Liver (tissue), 9 donors: ENCODE data around the gene SLC12A8. TPM values are rescaled to one million over a fixed set of nuclear protein-coding genes. Genes with fewer than 3 reads are reported as not detected.

Experiments used
- DNase-seq: peaks from one replicate; pipeline ENCODE4 v3.0.0-alpha.2; 2017; ENCODE audit warnings: low spot score
- H3K27ac ChIP-seq, 2 donors: one replicate each; pipeline ENCODE4 v1.7.0; 2013; ENCODE audit warnings: inconsistent platforms in 2 of 2, low read length in 2 of 2, control low read depth in 1 of 2, low read depth in 1 of 2, mild to moderate bottlenecking in 1 of 2
- H3K27me3 ChIP-seq, 4 donors: one replicate each; pipeline versions ENCODE4 v1.6.1 to v1.7.0; 2013; ENCODE audit warnings: low read length in 3 of 4, inconsistent platforms in 1 of 4, mild to moderate bottlenecking in 1 of 4, moderate library complexity in 1 of 4; ENCODE audit not compliant: control insufficient read depth in 4 of 4, insufficient read depth in 4 of 4
- H3K36me3 ChIP-seq, 4 donors: one replicate each; pipeline versions ENCODE4 v1.6.1 to v1.7.0; 2013; ENCODE audit warnings: low read length in 3 of 4, mild to moderate bottlenecking in 3 of 4, low read depth in 1 of 4, moderate library complexity in 1 of 4; ENCODE audit not compliant: control insufficient read depth in 4 of 4, insufficient read depth in 3 of 4
- H3K4me1 ChIP-seq, 4 donors: one replicate each; pipeline versions ENCODE4 v1.6.1 to v1.7.0; 2013; ENCODE audit warnings: low read length in 3 of 4, mild to moderate bottlenecking in 3 of 4, moderate library complexity in 1 of 4; ENCODE audit not compliant: control insufficient read depth in 4 of 4, insufficient read depth in 4 of 4
- H3K4me3 ChIP-seq, 3 donors: one replicate each; pipeline versions ENCODE4 v1.6.1 to v1.7.0; 2013; ENCODE audit warnings: low read length in 3 of 3, control low read depth in 1 of 3, low read depth in 1 of 3, mild to moderate bottlenecking in 1 of 3
- H3K9ac ChIP-seq, 2 donors: one replicate each; pipeline ENCODE4 v1.7.0; 2013; ENCODE audit warnings: low read length in 2 of 2, mild to moderate bottlenecking in 2 of 2, moderate library complexity in 2 of 2, control low read depth in 1 of 2, low read depth in 1 of 2
- H3K9me3 ChIP-seq, 4 donors: one replicate each; pipeline versions ENCODE4 v1.6.1 to v1.7.0; 2013; ENCODE audit warnings: low read length in 3 of 4; ENCODE audit not compliant: control insufficient read depth in 4 of 4
- CTCF ChIP-seq: fragments of 150-350 bp; IDR thresholded peaks from 2 replicates; pipeline ENCODE4 v1.5.1; 2017; ENCODE audit warnings: improper control_type of control experiment, low read depth, low read length; ENCODE audit not compliant: missing input control
- EGR1 ChIP-seq, 2 donors: IDR thresholded peaks; 2 replicates each; pipeline ENCODE4 v1.6.1; 2016 to 2018; ENCODE audit warnings: antibody characterized with exemption in 2 of 2, low read depth in 2 of 2
- FOXA2 ChIP-seq: IDR thresholded peaks from 2 replicates; pipeline ENCODE4 v1.6.1; 2016; ENCODE audit warnings: antibody characterized with exemption
- GABPA ChIP-seq, 2 donors: IDR thresholded peaks in 1 of 2; conservative IDR thresholded peaks in 1 of 2; 2 replicates each; pipeline ENCODE4 v1.6.1; 2016; ENCODE audit warnings: antibody characterized with exemption in 2 of 2, mild to moderate bottlenecking in 1 of 2, moderate library complexity in 1 of 2
- HNF4A ChIP-seq, 2 donors: conservative IDR thresholded peaks; 2 replicates each; pipeline ENCODE4 v1.6.1; 2016; ENCODE audit warnings: antibody characterized with exemption in 2 of 2, mild to moderate bottlenecking in 2 of 2
- HNF4G ChIP-seq: IDR thresholded peaks from 2 replicates; pipeline ENCODE4 v1.6.1; 2016; ENCODE audit warnings: antibody characterized with exemption
- JUND ChIP-seq, 2 donors: IDR thresholded peaks; 2 replicates each; pipeline ENCODE4 v1.6.1; 2016; ENCODE audit warnings: antibody characterized with exemption in 2 of 2
- NR2F2 ChIP-seq: IDR thresholded peaks from 2 replicates; pipeline ENCODE4 v1.6.1; 2016; ENCODE audit warnings: antibody characterized with exemption
- RAD21 ChIP-seq, 2 donors: IDR thresholded peaks; 2 replicates each; pipeline ENCODE4 v1.6.1; 2016; ENCODE audit warnings: antibody characterized with exemption in 2 of 2, mild to moderate bottlenecking in 2 of 2
- RXRA ChIP-seq, 2 donors: IDR thresholded peaks; 2 replicates each; pipeline ENCODE4 v1.6.1; 2017 to 2018; ENCODE audit warnings: antibody characterized with exemption in 2 of 2, mild to moderate bottlenecking in 1 of 2
- TAF1 ChIP-seq: conservative IDR thresholded peaks from 2 replicates; pipeline ENCODE4 v1.6.1; 2016; ENCODE audit warnings: antibody characterized with exemption, mild to moderate bottlenecking
- YY1 ChIP-seq: IDR thresholded peaks from 2 replicates; pipeline ENCODE4 v1.6.1; 2016; ENCODE audit warnings: antibody characterized with exemption, mild to moderate bottlenecking
- WGBS: extraction: QIAGEN DNeasy Blood & Tissue Kit; methylation state at CpG from one replicate; pipeline ENCODE4 v1.1.7; 2013; 5-methylcytosine and 5-hydroxymethylcytosine counted together
- polyA plus RNA-seq, 2 donors: library from polyadenylated mRNA; stranded (reverse) in 1 of 2; unstranded in 1 of 2; fragments of 200-250 nt in 1 of 2; fragments of >200 nt in 1 of 2; fragmentation: Nextera tagmentation in 1 of 2; extraction: Ambion mirVana in 1 of 2; gene quantifications; one replicate each; pipeline versions ENCODE4 v1.2.1 to v1.2.3, GENCODE V29; 2013 to 2015
- total RNA-seq, 2 donors: library from RNA; depleted of rRNA; stranded (reverse); fragments of >200 nt; gene quantifications; one replicate each; pipeline ENCODE4 v1.2.3, GENCODE V29; 2014
- TF ChIP-seq, protein P1 (sequence below): IDR thresholded peaks from 2 replicates; pipeline ENCODE4 v1.6.1; 2016; ENCODE audit warnings: antibody characterized with exemption, mild to moderate bottlenecking
- TF ChIP-seq, protein P2 (sequence below): IDR thresholded peaks from 2 replicates; pipeline ENCODE4 v1.6.1; 2016; ENCODE audit warnings: antibody characterized with exemption
- TF ChIP-seq, protein P3 (sequence below): IDR thresholded peaks from 2 replicates; pipeline ENCODE4 v1.6.1; 2016; ENCODE audit warnings: antibody characterized with exemption
- TF ChIP-seq, protein P4 (sequence below): IDR thresholded peaks from 2 replicates; pipeline ENCODE4 v1.6.1; 2016; ENCODE audit warnings: antibody characterized with exemption
- donor health status: healthy.
- donor health status: healthy.
- donor health status: healthy.
- donor health status: healthy.
- donor health status: healthy.

SLC12A8 gene
- total and polyA plus RNA-seq, 4 donors: 2.7 to 20.3 (median 5.5) TPM

DNA sequence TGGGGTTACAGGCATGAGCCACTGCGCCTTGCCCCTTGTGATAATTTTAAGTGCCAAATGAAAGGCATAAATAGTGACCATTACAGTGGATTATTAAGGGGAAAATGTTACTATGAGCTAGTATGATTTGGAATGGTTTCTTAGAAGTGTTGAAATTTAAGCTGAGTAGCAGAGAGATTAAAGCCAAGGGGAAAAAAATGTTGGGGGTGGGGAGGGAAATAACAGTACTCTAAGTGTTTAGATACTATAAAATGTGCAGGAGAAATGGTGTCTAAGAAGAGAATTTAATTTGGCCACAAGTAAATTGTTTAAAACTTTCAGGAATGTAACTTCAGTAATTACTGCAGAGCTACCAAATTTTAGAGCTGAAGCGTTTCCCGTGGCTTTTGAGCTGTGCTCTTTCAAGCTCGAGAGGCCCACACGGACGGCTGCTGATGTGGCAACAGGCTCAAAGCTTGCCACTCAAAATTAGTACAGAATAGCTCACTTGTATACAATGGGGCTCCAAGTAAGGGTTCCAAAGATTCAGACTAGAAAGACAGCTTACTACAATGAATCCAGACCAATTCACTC lies 23.9 kb upstream of the SLC12A8 start:
- DNase-seq: no peak
- TF ChIP-seq, protein P1, sequence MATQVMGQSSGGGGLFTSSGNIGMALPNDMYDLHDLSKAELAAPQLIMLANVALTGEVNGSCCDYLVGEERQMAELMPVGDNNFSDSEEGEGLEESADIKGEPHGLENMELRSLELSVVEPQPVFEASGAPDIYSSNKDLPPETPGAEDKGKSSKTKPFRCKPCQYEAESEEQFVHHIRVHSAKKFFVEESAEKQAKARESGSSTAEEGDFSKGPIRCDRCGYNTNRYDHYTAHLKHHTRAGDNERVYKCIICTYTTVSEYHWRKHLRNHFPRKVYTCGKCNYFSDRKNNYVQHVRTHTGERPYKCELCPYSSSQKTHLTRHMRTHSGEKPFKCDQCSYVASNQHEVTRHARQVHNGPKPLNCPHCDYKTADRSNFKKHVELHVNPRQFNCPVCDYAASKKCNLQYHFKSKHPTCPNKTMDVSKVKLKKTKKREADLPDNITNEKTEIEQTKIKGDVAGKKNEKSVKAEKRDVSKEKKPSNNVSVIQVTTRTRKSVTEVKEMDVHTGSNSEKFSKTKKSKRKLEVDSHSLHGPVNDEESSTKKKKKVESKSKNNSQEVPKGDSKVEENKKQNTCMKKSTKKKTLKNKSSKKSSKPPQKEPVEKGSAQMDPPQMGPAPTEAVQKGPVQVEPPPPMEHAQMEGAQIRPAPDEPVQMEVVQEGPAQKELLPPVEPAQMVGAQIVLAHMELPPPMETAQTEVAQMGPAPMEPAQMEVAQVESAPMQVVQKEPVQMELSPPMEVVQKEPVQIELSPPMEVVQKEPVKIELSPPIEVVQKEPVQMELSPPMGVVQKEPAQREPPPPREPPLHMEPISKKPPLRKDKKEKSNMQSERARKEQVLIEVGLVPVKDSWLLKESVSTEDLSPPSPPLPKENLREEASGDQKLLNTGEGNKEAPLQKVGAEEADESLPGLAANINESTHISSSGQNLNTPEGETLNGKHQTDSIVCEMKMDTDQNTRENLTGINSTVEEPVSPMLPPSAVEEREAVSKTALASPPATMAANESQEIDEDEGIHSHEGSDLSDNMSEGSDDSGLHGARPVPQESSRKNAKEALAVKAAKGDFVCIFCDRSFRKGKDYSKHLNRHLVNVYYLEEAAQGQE: no peak
- TF ChIP-seq, protein P2, sequence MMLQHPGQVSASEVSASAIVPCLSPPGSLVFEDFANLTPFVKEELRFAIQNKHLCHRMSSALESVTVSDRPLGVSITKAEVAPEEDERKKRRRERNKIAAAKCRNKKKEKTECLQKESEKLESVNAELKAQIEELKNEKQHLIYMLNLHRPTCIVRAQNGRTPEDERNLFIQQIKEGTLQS: no peak
- TF ChIP-seq EGR1 (IDR thresholded peaks at IDR 0.05; ENCODE audit: low read depth in 2 of 2) (no peak), JUND (IDR thresholded peaks at IDR 0.05) (no peak), HNF4A (conservative IDR thresholded peaks at IDR 0.05) (no peak)
- TF ChIP-seq, protein P3, sequence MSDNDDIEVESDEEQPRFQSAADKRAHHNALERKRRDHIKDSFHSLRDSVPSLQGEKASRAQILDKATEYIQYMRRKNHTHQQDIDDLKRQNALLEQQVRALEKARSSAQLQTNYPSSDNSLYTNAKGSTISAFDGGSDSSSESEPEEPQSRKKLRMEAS: no peak
- 97% methylated on average over 6 of the region's 6 CpGs for WGBS
- peaks cover 2 to 19% (median 16%) of the 10 kb centered on the region in 4 donors for H3K36me3 ChIP-seq
- H3K4me1 ChIP-seq: no peaks in the 10 kb centered on the region
- no peaks in the 10 kb centered on the region for H3K27me3 ChIP-seq
- no peak overlapping the region for H3K27ac ChIP-seq
- no peak overlapping the region for H3K9ac ChIP-seq
- peaks cover 0 to 1% (median 0%) of the 10 kb centered on the region in 4 donors for H3K9me3 ChIP-seq
- H3K4me3 ChIP-seq: no peak overlapping the region

GRCh38 chr3:125234831-125235230 lies 22.3 kb upstream of the SLC12A8 start:
- no peaks in the 10 kb centered on the region for H3K4me1 ChIP-seq
- H3K4me3 ChIP-seq: no peak overlapping the region
- H3K27me3 ChIP-seq: no peaks in the 10 kb centered on the region
- H3K9me3 ChIP-seq: peaks cover 0 to 1% (median 0%) of the 10 kb centered on the region in 4 donors
- H3K36me3 ChIP-seq: peaks cover 0 to 19% (median 16%) of the 10 kb centered on the region in 4 donors
- TF ChIP-seq GABPA (IDR thresholded peaks at IDR 0.05 in 1 of 2, conservative IDR thresholded peaks at IDR 0.05 in 1 of 2) (no peak), CTCF (no peak), FOXA2 (no peak), EGR1 (IDR thresholded peaks at IDR 0.05; ENCODE audit: low read depth in 2 of 2) (no peak), NR2F2 (no peak), YY1 (no peak), HNF4G (no peak), JUND (IDR thresholded peaks at IDR 0.05) (no peak), RXRA (IDR thresholded peaks at IDR 0.05) (no peak), TAF1 (no peak), RAD21 (IDR thresholded peaks at IDR 0.05) (no peak), HNF4A (conservative IDR thresholded peaks at IDR 0.05) (no peak)
- TF ChIP-seq, protein P1: no peak
- TF ChIP-seq, protein P2: no peak
- TF ChIP-seq, protein P3: no peak
- TF ChIP-seq, protein P4, sequence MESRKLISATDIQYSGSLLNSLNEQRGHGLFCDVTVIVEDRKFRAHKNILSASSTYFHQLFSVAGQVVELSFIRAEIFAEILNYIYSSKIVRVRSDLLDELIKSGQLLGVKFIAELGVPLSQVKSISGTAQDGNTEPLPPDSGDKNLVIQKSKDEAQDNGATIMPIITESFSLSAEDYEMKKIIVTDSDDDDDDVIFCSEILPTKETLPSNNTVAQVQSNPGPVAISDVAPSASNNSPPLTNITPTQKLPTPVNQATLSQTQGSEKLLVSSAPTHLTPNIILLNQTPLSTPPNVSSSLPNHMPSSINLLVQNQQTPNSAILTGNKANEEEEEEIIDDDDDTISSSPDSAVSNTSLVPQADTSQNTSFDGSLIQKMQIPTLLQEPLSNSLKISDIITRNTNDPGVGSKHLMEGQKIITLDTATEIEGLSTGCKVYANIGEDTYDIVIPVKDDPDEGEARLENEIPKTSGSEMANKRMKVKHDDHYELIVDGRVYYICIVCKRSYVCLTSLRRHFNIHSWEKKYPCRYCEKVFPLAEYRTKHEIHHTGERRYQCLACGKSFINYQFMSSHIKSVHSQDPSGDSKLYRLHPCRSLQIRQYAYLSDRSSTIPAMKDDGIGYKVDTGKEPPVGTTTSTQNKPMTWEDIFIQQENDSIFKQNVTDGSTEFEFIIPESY: no peak
- 98% methylated on average over 1 of the region's 1 CpG for WGBS
- no peak overlapping the region for H3K27ac ChIP-seq
- no peak for DNase-seq
- H3K9ac ChIP-seq: no peak overlapping the region
